ENCODE data around the gene HMGCS2. TPM values are rescaled to one million over a fixed set of nuclear protein-coding genes. Genes with fewer than 3 reads are reported as not detected.

HMGCS2 gene
- total and polyA plus RNA-seq, 10 of the 15 experiments (the other 5 are each of a cell fraction or from before 2014, with no cell fraction given): 0.49 TPM; not detected in 9

- TF ChIP-seq, protein P1, sequence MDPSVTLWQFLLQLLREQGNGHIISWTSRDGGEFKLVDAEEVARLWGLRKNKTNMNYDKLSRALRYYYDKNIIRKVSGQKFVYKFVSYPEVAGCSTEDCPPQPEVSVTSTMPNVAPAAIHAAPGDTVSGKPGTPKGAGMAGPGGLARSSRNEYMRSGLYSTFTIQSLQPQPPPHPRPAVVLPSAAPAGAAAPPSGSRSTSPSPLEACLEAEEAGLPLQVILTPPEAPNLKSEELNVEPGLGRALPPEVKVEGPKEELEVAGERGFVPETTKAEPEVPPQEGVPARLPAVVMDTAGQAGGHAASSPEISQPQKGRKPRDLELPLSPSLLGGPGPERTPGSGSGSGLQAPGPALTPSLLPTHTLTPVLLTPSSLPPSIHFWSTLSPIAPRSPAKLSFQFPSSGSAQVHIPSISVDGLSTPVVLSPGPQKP (IDR thresholded peaks at IDR 0.05; ENCODE audit: low read depth, low read length): no peak
- TF ChIP-seq TARDBP (IDR thresholded peaks at IDR 0.05; ENCODE audit: borderline replicate concordance) (no peak), NFYA (IDR thresholded peaks at IDR 0.05; ENCODE audit: borderline replicate concordance, low read depth, low read length) (no peak), SUPT20H (IDR thresholded peaks at IDR 0.05; ENCODE audit: borderline replicate concordance, control insufficient read depth, low read depth, low read length) (no peak), MYC (IDR thresholded peaks at IDR 0.05; ENCODE audit: insufficient read depth, insufficient read length, insufficient replicate concordance, low read length, severe bottlenecking) (no peak), SIX5 (IDR thresholded peaks at IDR 0.05; ENCODE audit: low read depth, low read length, severe bottlenecking) (no peak), FOXM1 (IDR thresholded peaks at IDR 0.05; ENCODE audit: low read depth, low read length) (no peak), MYB (IDR thresholded peaks at IDR 0.05; ENCODE audit: borderline replicate concordance, low read depth, low read length) (no peak), MAX (IDR thresholded peaks at IDR 0.05; ENCODE audit: low read depth, low read length) (no peak)
- no TSS peak for BruUV-seq (replicated peaks)
- Histone ChIP-seq H3K36me3 (ENCODE audit: control insufficient read depth in 2 of 2, insufficient read depth in 2 of 2, low read length in 1 of 2) (no peaks in the 10 kb centered on the region), H3K79me2 (ENCODE audit: control insufficient read depth, insufficient read depth, low read length) (no peaks in the 10 kb centered on the region), H3K27ac (ENCODE audit: control insufficient read depth, insufficient read depth) (no peak overlapping the region), H3K9me3 (replicated peaks; ENCODE audit: control insufficient read depth, insufficient read depth, low read length) (no peaks in the 10 kb centered on the region), H2AFZ (ENCODE audit: control insufficient read depth, low read depth, low read length) (no peak overlapping the region), H3K27me3 (replicated peaks in 1 of 2; ENCODE audit: control insufficient read depth in 2 of 2, insufficient read depth in 2 of 2, low read length in 1 of 2) (no peaks in the 10 kb centered on the region; a peak in 1 of 4 replicates), H3K9ac (ENCODE audit: control insufficient read depth, insufficient read depth, low read length) (no peak overlapping the region), H3K4me1 (ENCODE audit: control insufficient read depth, insufficient read depth, low read length) (no peaks in the 10 kb centered on the region), H4K20me1 (ENCODE audit: control insufficient read depth, insufficient read depth) (no peaks in the 10 kb centered on the region), H3K4me3 (no peak overlapping the region), H3K4me2 (ENCODE audit: control insufficient read depth, insufficient read depth) (no peak overlapping the region)
- no peak for ATAC-seq
- WGBS (ENCODE audit: insufficient coverage, insufficient replicate concordance, low lambda C conversion rate, missing lambda C conversion rate): 50% methylated on average over 13 of the region's 13 CpGs
- no peak for DNase-seq (ENCODE audit: low read depth, low spot score)
- SMC1A ChIA-PET (ENCODE audit: uncharacterized antibody, unreplicated experiment): no interaction called here
- CTCF ChIA-PET: no interaction called here
- FAIRE-seq: no peak
- RAD21 ChIA-PET (ENCODE audit: unreplicated experiment): no interaction called here
- in situ Hi-C loops (cut with MboI): loop anchor here (5.0 kb wide), 1 partner anchor 33 kb away; no protein-coding TSS in a partner anchor
- intact Hi-C loops (cut with micrococcal nuclease; ENCODE audit: unreplicated experiment): no loop called here
- POLR2A ChIA-PET: no interaction called here
Observed at GRCh38 chr1:119805746-119806145, 37.0 kb upstream of the HMGCS2 start.
